Activated CD8-positive, alpha-beta memory T cell treated with anti-CD3 and anti-CD28 coated beads for 24 hours (primary cell): ENCODE results near the gene ARHGAP30.
A peak's percentile ranks its signal among the peaks of the same experiment; 100 is the strongest.

Source experiments
- DNase-seq: peaks from one replicate; pipeline ENCODE4 v3.0.0-alpha.2; 2020

ARHGAP30 gene

DNA sequence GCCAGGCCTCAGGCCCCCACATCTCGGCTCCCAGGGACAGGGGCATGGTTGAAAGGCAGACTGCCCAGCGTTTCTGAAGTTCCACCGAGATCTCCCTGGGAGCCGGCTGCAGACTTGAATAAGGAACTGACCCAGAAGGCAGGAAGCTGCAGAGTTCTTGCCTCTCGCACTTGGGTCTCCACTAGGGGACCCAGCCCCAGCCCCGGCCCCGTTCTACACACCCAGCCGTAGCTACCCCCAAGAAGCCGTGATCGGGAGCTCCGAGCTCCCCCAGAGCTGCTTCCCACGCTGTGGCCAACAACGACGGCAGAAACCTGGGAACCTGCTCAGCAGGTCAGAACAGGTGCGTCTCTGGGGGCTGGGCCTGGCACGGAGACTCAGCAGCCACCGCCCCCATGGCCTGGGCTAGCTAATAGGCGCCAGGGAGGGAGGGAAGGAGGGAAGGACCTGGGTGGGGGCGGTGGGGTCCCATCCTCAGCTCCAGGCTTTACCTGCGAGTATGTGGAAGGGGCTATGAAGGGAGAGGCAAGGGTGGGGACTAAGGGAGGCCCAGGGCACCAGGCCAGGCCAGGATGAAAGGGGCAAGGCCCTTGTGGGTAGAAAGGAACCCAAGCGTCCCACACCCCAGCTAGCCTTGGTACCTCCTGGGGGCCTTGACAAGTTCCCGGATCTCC lies 19.7 kb upstream of the ARHGAP30 start, which contains the start of gene NECTIN4:
Gene NECTIN4, minus strand, starts transcription at position 308 of the 674 bp plus-strand sequence. Its CDS starts 262 bp downstream, at position 46.
- DNase-seq = no peak

DNA sequence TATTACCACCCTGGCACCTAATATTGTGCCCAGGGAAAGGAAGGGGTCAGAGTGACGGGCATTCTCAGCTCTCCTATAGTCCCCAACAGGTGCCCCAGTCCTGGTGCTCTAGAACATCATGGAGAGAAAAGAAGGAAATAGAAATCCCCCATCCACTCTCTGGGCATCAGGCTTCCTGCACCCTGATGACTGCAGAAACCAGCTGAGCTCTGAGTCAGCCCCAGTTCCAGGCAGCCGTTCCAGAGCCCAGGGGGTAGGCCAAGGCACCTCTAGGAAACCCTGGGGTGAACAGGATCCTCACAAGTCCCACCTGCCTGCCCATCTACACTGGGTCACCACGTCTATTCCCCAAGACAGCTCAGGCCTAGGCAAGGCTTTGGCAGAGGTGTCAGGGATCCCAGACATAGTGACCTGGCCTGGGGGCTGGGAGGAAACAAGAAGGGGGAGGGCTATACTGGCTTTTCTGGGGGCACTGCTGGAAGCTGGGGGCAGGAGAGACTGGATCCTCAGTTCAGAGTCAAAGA lies 19.0 kb upstream of the ARHGAP30 start:
- DNase-seq = no peak

DNA sequence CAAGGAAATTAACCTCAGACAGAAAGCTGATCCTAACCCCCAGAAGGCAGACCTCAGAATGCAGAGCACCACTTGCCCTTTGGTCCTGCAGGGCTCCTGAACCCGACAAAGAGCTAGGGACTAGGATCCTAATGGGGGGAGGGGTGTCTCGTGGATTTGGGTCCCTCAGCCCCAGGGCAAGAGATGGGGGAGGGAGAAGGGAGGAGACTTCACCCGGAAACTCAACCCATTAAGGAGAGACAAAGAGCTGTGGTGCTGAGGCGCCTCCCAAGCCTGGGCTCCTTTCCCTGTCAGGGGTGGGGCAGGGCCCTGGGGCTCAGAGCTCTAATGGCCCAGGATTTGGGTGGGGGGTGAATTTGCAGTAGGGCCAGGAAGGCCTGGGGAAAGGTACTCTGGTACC lies 16.8 kb upstream of the ARHGAP30 start:
- DNase-seq = no peak

GRCh38 chr1:161085165-161085564 lies 15.5 kb upstream of the ARHGAP30 start:
- DNase-seq = no peak

DNA sequence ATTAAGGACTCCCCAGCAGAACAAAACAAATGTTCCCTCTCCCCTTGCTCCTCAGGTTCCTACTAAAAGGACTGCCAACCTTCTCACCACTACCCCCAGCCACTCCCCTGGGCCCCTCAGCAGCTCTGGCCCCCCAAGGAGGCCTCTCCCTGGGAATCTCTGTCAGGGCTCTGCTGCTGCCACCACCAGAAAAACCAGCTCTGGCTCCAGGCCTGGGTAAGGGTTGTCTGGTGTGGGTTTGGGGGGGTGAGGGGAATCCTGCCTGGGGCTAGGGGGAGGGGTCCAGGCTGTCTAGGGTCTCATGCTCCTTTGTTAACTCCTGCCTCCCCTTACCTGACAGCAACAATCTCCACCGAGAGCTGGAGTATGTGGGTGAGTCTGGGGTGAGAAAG lies 14.9 kb upstream of the ARHGAP30 start:
- DNase-seq = no peak

GRCh38 chr1:161083748-161084596 lies 14.3 kb upstream of the ARHGAP30 start:
- no peak for DNase-seq

GRCh38 chr1:161082996-161083747 lies 13.5 kb upstream of the ARHGAP30 start:
- DNase-seq = no peak

DNA sequence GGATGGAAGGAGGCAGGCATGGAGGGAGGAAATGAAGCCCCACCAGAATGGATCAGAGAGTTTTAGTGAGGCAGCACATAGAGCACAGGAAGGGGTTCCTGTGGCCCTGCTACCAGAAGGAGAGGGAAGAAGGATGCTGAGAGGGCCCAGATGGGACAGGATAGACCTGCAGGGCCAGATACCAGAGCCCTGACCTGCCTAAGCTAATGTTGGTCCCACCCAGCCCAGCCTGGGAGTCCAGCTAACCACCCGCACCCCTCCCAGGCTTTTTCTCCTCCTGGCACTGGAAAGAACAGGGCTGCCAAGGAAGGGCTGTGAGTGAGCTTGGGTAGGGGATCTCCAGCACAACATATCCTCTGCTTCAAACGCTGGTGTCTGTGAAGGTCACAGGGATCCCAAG lies 12.8 kb upstream of the ARHGAP30 start:
- DNase-seq = no peak

DNA sequence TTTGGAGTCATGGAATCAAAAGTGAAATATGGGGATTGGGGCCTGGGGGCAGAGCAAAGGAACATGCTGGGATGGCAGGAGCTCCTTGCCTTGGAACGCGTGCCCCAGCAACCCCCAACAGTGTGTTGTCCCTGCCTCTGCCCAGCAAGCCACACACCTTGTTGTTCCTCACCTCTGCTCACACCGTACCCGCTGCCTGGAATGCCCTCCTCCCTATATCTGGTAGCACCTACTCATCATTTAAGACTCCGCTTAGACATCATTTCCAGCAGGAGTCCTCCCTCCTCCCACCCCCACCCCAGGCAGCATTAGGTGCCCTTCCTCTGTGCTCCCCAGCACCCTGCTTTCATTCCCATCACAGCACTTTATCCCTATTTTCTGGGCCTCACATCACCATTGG lies 11.8 kb upstream of the ARHGAP30 start:
- DNase-seq = no peak

- DNase-seq = no peak
Measured at GRCh38 chr1:161080441-161081405, 11.0 kb upstream of the ARHGAP30 start.

GRCh38 chr1:161079436-161080110 lies 9.9 kb upstream of the ARHGAP30 start:
- no peak for DNase-seq

GRCh38 chr1:161077426-161077825 lies 7.7 kb upstream of the ARHGAP30 start:
- DNase-seq = no peak

GRCh38 chr1:161076410-161076809 lies 6.7 kb upstream of the ARHGAP30 start:
- no peak for DNase-seq

- no peak for DNase-seq
Measured at GRCh38 chr1:161074676-161075368, 5.1 kb upstream of the ARHGAP30 start.

GRCh38 chr1:161073474-161074121 lies 3.9 kb upstream of the ARHGAP30 start:
- no peak for DNase-seq

DNA sequence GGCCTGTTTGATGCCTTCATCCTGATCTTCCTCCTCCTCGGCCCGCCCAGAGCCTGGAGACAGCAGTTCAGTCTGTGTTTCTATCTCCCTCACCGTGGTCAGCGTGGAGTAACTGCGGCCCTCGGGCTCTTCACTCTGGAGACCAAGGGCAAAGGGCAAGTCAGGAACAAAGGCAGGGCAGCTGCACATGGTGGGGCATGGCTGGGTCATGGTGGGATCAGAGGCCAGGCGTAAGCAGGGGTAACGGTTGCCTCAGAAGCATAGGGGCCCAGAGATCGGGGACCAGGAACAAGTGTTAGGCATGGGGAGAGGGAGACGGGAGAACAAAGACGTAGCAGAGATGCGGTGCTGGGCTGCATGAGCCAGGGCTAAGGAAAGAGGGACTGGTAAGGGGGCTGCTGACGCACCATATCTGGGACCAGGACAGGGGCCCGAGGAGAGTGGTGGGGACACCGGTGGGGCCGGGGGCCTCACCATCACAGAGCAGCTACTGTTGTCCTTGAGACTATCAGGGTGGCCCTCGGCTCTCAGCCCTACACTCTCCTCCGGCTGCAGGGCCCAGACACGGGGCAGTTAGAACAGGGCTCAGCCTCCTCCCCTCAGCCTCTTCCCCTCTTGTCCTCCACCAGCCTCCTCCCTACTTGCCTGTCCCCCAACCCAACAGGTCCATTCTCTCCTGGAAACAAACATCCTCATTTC lies 3.2 kb upstream of the ARHGAP30 start:
- no peak for DNase-seq

GRCh38 chr1:161071886-161072371 lies 2.2 kb upstream of the ARHGAP30 start:
- DNase-seq = peak; percentile 75

DNA sequence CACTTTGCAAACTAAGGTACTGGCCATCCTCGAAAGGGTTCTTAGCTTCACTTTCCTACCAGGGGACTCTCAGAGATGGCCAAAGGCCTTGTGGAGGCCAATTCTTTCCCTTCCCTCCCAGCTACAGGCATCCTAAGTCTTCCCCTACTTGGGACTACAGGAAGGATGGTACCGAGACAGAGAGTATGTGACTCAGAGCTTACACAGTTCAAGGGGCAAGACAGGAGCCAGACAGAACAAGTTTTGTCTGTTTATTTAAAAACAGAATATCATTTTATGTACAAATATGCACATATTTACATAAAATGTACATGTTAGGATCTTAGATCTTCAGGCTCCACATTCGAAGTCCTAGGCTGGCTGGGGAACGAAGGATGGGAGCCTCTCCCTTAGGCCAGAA lies 1.1 kb upstream of the ARHGAP30 start:
- no peak for DNase-seq

DNA sequence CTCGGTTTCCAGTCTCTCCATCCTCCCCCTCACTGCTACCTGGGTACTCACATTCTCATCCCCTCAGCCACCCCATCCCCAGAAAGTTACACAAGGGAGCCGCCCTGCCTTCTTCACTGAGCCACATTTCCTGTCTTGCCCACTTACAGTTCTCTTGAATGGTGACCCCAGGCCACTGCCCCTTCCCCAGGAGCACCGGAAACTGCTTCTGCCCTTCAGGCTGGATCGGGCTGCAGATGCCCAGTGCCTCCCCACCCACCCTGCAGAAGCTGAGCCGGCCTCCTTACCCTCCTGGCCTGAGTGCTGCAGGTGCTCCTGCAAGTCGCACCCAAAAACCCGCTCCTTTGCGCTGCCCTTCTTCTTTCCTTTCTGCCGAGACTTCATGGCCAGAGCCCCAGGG lies 450 bp downstream of the ARHGAP30 start:
- DNase-seq = no peak
